Liver (tissue), 9 donors: ENCODE data around the gene OTUD1. TPM values are rescaled to one million over a fixed set of nuclear protein-coding genes. Genes with fewer than 3 reads are reported as not detected.

Experiments
- DNase-seq: peaks from one replicate; pipeline ENCODE4 v3.0.0-alpha.2; 2017; ENCODE audit warnings: low spot score
- H3K27ac ChIP-seq, 2 donors: one replicate each; pipeline ENCODE4 v1.7.0; 2013; ENCODE audit warnings: inconsistent platforms in 2 of 2, low read length in 2 of 2, control low read depth in 1 of 2, low read depth in 1 of 2, mild to moderate bottlenecking in 1 of 2
- H3K27me3 ChIP-seq, 4 donors: one replicate each; pipeline versions ENCODE4 v1.6.1 to v1.7.0; 2013; ENCODE audit warnings: low read length in 3 of 4, inconsistent platforms in 1 of 4, mild to moderate bottlenecking in 1 of 4, moderate library complexity in 1 of 4; ENCODE audit not compliant: control insufficient read depth in 4 of 4, insufficient read depth in 4 of 4
- H3K36me3 ChIP-seq, 4 donors: one replicate each; pipeline versions ENCODE4 v1.6.1 to v1.7.0; 2013; ENCODE audit warnings: low read length in 3 of 4, mild to moderate bottlenecking in 3 of 4, low read depth in 1 of 4, moderate library complexity in 1 of 4; ENCODE audit not compliant: control insufficient read depth in 4 of 4, insufficient read depth in 3 of 4
- H3K4me1 ChIP-seq, 4 donors: one replicate each; pipeline versions ENCODE4 v1.6.1 to v1.7.0; 2013; ENCODE audit warnings: low read length in 3 of 4, mild to moderate bottlenecking in 3 of 4, moderate library complexity in 1 of 4; ENCODE audit not compliant: control insufficient read depth in 4 of 4, insufficient read depth in 4 of 4
- H3K4me3 ChIP-seq, 3 donors: one replicate each; pipeline versions ENCODE4 v1.6.1 to v1.7.0; 2013; ENCODE audit warnings: low read length in 3 of 3, control low read depth in 1 of 3, low read depth in 1 of 3, mild to moderate bottlenecking in 1 of 3
- H3K9ac ChIP-seq, 2 donors: one replicate each; pipeline ENCODE4 v1.7.0; 2013; ENCODE audit warnings: low read length in 2 of 2, mild to moderate bottlenecking in 2 of 2, moderate library complexity in 2 of 2, control low read depth in 1 of 2, low read depth in 1 of 2
- H3K9me3 ChIP-seq, 4 donors: one replicate each; pipeline versions ENCODE4 v1.6.1 to v1.7.0; 2013; ENCODE audit warnings: low read length in 3 of 4; ENCODE audit not compliant: control insufficient read depth in 4 of 4
- EGR1 ChIP-seq, 2 donors: IDR thresholded peaks; 2 replicates each; pipeline ENCODE4 v1.6.1; 2016 to 2018; ENCODE audit warnings: antibody characterized with exemption in 2 of 2, low read depth in 2 of 2
- FOXA1 ChIP-seq: IDR thresholded peaks from 2 replicates; pipeline ENCODE4 v1.6.1; 2016; ENCODE audit warnings: antibody characterized with exemption
- FOXA2 ChIP-seq: IDR thresholded peaks from 2 replicates; pipeline ENCODE4 v1.6.1; 2016; ENCODE audit warnings: antibody characterized with exemption
- GABPA ChIP-seq, 2 donors: IDR thresholded peaks in 1 of 2; conservative IDR thresholded peaks in 1 of 2; 2 replicates each; pipeline ENCODE4 v1.6.1; 2016; ENCODE audit warnings: antibody characterized with exemption in 2 of 2, mild to moderate bottlenecking in 1 of 2, moderate library complexity in 1 of 2
- HNF4A ChIP-seq, 2 donors: conservative IDR thresholded peaks; 2 replicates each; pipeline ENCODE4 v1.6.1; 2016; ENCODE audit warnings: antibody characterized with exemption in 2 of 2, mild to moderate bottlenecking in 2 of 2
- HNF4G ChIP-seq: IDR thresholded peaks from 2 replicates; pipeline ENCODE4 v1.6.1; 2016; ENCODE audit warnings: antibody characterized with exemption
- JUND ChIP-seq, 2 donors: IDR thresholded peaks; 2 replicates each; pipeline ENCODE4 v1.6.1; 2016; ENCODE audit warnings: antibody characterized with exemption in 2 of 2
- MAX ChIP-seq: IDR thresholded peaks from 2 replicates; pipeline ENCODE4 v1.6.1; 2016; ENCODE audit warnings: antibody characterized with exemption
- NR2F2 ChIP-seq: IDR thresholded peaks from 2 replicates; pipeline ENCODE4 v1.6.1; 2016; ENCODE audit warnings: antibody characterized with exemption
- RAD21 ChIP-seq, 2 donors: IDR thresholded peaks; 2 replicates each; pipeline ENCODE4 v1.6.1; 2016; ENCODE audit warnings: antibody characterized with exemption in 2 of 2, mild to moderate bottlenecking in 2 of 2
- RXRA ChIP-seq, 2 donors: IDR thresholded peaks; 2 replicates each; pipeline ENCODE4 v1.6.1; 2017 to 2018; ENCODE audit warnings: antibody characterized with exemption in 2 of 2, mild to moderate bottlenecking in 1 of 2
- SP1 ChIP-seq: IDR thresholded peaks from 2 replicates; pipeline ENCODE4 v1.6.1; 2018; ENCODE audit warnings: antibody characterized with exemption, mild to moderate bottlenecking
- TAF1 ChIP-seq: conservative IDR thresholded peaks from 2 replicates; pipeline ENCODE4 v1.6.1; 2016; ENCODE audit warnings: antibody characterized with exemption, mild to moderate bottlenecking
- YY1 ChIP-seq: IDR thresholded peaks from 2 replicates; pipeline ENCODE4 v1.6.1; 2016; ENCODE audit warnings: antibody characterized with exemption, mild to moderate bottlenecking
- ZBTB33 ChIP-seq: IDR thresholded peaks from 2 replicates; pipeline ENCODE4 v1.6.1; 2016; ENCODE audit warnings: antibody characterized with exemption
- WGBS: extraction: QIAGEN DNeasy Blood & Tissue Kit; methylation state at CpG from one replicate; pipeline ENCODE4 v1.1.7; 2013; 5-methylcytosine and 5-hydroxymethylcytosine counted together
- polyA plus RNA-seq, 2 donors: library from polyadenylated mRNA; stranded (reverse) in 1 of 2; unstranded in 1 of 2; fragments of 200-250 nt in 1 of 2; fragments of >200 nt in 1 of 2; fragmentation: Nextera tagmentation in 1 of 2; extraction: Ambion mirVana in 1 of 2; gene quantifications; one replicate each; pipeline versions ENCODE4 v1.2.1 to v1.2.3, GENCODE V29; 2013 to 2015
- total RNA-seq, 2 donors: library from RNA; depleted of rRNA; stranded (reverse); fragments of >200 nt; gene quantifications; one replicate each; pipeline ENCODE4 v1.2.3, GENCODE V29; 2014
- TF ChIP-seq, protein P1 (sequence below): fragments of 150-350 bp; IDR thresholded peaks from 2 replicates; pipeline ENCODE4 v1.5.1; 2017; ENCODE audit warnings: improper control_type of control experiment, low read depth, low read length; ENCODE audit not compliant: missing input control
- TF ChIP-seq, protein P2 (sequence below): IDR thresholded peaks from 2 replicates; pipeline ENCODE4 v1.6.1; 2016; ENCODE audit warnings: antibody characterized with exemption
- TF ChIP-seq, protein P3 (sequence below): IDR thresholded peaks from 2 replicates; pipeline ENCODE4 v1.6.1; 2016; ENCODE audit warnings: antibody characterized with exemption, mild to moderate bottlenecking
- donor health status: healthy.
- donor health status: healthy.
- donor health status: healthy.
- donor health status: healthy.
- donor health status: healthy.

The OTUD1 gene
- total and polyA plus RNA-seq, 4 donors: 1.5 to 5.9 (median 2.9) TPM

DNA sequence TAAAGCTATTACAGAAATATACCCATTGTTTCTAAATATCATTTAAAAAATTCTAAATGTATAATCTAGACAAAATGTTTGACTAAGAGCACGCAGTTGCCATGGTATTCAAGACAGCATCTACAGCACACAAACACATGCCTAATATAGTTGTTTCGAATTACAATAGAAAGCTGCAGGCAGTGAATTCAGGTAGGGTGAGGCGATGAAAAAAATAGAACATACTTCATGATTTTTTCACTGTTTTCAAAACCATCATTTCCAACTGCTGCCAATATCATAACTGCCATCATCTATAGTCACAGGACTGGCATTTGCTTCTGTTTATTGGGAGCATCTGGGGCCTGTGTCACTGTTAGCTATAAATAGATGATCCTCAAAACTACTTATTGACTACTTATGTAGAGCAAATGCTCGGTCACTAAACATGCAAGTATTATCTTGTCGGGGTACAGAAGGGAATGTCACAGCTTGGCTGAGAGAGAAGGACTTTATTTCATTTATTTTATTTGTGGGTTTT lies 34.4 kb upstream of the OTUD1 start:
- WGBS: 95% methylated on average over 5 of the region's 5 CpGs
- H3K27ac ChIP-seq: no peak overlapping the region
- no peak for TF ChIP-seq RAD21 (IDR thresholded peaks at IDR 0.05)
- TF ChIP-seq, protein P1, sequence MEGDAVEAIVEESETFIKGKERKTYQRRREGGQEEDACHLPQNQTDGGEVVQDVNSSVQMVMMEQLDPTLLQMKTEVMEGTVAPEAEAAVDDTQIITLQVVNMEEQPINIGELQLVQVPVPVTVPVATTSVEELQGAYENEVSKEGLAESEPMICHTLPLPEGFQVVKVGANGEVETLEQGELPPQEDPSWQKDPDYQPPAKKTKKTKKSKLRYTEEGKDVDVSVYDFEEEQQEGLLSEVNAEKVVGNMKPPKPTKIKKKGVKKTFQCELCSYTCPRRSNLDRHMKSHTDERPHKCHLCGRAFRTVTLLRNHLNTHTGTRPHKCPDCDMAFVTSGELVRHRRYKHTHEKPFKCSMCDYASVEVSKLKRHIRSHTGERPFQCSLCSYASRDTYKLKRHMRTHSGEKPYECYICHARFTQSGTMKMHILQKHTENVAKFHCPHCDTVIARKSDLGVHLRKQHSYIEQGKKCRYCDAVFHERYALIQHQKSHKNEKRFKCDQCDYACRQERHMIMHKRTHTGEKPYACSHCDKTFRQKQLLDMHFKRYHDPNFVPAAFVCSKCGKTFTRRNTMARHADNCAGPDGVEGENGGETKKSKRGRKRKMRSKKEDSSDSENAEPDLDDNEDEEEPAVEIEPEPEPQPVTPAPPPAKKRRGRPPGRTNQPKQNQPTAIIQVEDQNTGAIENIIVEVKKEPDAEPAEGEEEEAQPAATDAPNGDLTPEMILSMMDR: no peak
- TF ChIP-seq TAF1: no peak
- TF ChIP-seq, protein P2, sequence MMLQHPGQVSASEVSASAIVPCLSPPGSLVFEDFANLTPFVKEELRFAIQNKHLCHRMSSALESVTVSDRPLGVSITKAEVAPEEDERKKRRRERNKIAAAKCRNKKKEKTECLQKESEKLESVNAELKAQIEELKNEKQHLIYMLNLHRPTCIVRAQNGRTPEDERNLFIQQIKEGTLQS: no peak
- no peak for TF ChIP-seq NR2F2
- no peak for TF ChIP-seq FOXA2
- TF ChIP-seq GABPA (IDR thresholded peaks at IDR 0.05 in 1 of 2, conservative IDR thresholded peaks at IDR 0.05 in 1 of 2): no peak
- TF ChIP-seq EGR1 (IDR thresholded peaks at IDR 0.05; ENCODE audit: low read depth in 2 of 2): no peak
- TF ChIP-seq, protein P3, sequence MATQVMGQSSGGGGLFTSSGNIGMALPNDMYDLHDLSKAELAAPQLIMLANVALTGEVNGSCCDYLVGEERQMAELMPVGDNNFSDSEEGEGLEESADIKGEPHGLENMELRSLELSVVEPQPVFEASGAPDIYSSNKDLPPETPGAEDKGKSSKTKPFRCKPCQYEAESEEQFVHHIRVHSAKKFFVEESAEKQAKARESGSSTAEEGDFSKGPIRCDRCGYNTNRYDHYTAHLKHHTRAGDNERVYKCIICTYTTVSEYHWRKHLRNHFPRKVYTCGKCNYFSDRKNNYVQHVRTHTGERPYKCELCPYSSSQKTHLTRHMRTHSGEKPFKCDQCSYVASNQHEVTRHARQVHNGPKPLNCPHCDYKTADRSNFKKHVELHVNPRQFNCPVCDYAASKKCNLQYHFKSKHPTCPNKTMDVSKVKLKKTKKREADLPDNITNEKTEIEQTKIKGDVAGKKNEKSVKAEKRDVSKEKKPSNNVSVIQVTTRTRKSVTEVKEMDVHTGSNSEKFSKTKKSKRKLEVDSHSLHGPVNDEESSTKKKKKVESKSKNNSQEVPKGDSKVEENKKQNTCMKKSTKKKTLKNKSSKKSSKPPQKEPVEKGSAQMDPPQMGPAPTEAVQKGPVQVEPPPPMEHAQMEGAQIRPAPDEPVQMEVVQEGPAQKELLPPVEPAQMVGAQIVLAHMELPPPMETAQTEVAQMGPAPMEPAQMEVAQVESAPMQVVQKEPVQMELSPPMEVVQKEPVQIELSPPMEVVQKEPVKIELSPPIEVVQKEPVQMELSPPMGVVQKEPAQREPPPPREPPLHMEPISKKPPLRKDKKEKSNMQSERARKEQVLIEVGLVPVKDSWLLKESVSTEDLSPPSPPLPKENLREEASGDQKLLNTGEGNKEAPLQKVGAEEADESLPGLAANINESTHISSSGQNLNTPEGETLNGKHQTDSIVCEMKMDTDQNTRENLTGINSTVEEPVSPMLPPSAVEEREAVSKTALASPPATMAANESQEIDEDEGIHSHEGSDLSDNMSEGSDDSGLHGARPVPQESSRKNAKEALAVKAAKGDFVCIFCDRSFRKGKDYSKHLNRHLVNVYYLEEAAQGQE: no peak
- TF ChIP-seq RXRA (IDR thresholded peaks at IDR 0.05): no peak
- TF ChIP-seq JUND (IDR thresholded peaks at IDR 0.05): no peak
- TF ChIP-seq SP1: no peak
- TF ChIP-seq MAX: no peak
- no peak for TF ChIP-seq FOXA1
- TF ChIP-seq ZBTB33: no peak
- no peak for TF ChIP-seq HNF4A (conservative IDR thresholded peaks at IDR 0.05)
- no peak for TF ChIP-seq HNF4G
- no peak for TF ChIP-seq YY1
- H3K4me1 ChIP-seq: no peaks in the 10 kb centered on the region
- H3K36me3 ChIP-seq: no peaks in the 10 kb centered on the region
- no peaks in the 10 kb centered on the region for H3K27me3 ChIP-seq
- no peak overlapping the region for H3K9ac ChIP-seq
- H3K9me3 ChIP-seq: no peaks in the 10 kb centered on the region
- no peak overlapping the region for H3K4me3 ChIP-seq
- DNase-seq: no peak
